NCI-H187 treated with DMSO at 0.1 percent for 48 hours (cell line): ENCODE data around the gene MCM9.
"Not testable (repeated sequence)": the region's sequence is repeated elsewhere in the genome, so short reads cannot be mapped to it uniquely, and the experiment has no call there.

Source experiments
- DNase-seq: peaks from one replicate; lab custom pipeline; 2025; lab: John Stamatoyannopoulos, UW

Gene MCM9

DNA sequence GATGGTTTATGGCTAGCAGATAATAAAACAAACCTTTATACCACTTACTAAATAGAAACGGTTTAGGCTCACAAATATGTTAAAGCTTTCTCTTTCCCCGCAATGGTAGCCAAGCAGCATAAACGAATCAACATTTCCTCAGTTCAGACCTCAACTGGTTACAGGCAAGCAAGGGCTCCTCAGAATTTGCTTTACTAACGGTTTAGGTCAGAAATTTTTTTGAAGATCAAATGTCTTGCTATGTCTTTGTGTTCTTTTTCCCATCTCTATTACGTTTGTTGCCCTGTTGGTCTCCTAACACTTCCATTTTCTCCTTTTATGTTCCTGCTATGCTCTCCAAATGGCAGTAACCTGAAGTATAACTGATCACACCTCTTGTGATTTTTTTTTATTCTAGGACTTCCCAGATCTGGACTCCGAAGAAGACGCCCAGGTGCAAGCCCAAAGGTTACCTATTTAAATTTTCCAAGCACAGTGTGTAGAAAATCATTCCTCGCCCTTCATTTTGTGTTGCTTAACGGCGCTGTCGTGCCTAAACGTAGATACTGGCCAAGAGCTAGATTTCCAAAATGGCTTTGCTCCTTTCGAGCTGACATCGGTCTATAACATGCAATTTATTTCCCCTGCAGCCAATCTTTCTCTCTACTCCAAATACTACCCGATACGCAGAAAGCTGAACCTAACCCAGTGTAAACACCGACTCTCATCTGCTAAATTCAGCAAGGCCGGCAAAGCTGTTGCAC, 41.7 kb downstream of the MCM9 start:
- peak; percentile 65 for DNase-seq

DNA sequence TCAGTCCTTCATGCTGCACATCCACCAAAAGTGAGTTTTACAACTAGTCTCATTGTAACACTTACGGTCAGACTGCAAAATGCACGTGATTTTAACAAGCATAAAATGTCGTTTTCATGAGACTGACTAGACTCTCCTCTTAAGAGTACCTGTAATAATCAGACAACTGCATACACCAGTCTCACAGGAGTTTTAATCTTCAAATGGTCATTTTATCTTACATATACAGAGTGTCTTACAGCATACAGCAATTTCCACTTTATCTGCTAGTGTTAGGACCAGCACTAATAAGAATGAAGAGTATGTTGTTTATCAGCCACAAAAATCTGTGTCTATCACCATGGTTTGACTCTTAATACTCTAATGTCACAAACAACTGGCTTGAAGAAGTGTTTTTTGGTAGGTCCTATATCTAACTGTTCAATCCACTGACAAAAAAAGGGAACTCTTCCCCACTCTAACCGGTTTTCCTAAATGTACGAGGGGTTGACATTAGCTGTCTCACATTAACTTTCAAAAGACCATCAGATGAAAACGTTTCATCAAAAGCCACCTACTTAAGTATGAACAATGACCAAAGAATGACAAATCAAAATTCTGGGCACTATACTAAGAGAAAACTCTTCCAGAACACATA, 42.5 kb downstream of the MCM9 start:
- DNase-seq: no peak

DNA sequence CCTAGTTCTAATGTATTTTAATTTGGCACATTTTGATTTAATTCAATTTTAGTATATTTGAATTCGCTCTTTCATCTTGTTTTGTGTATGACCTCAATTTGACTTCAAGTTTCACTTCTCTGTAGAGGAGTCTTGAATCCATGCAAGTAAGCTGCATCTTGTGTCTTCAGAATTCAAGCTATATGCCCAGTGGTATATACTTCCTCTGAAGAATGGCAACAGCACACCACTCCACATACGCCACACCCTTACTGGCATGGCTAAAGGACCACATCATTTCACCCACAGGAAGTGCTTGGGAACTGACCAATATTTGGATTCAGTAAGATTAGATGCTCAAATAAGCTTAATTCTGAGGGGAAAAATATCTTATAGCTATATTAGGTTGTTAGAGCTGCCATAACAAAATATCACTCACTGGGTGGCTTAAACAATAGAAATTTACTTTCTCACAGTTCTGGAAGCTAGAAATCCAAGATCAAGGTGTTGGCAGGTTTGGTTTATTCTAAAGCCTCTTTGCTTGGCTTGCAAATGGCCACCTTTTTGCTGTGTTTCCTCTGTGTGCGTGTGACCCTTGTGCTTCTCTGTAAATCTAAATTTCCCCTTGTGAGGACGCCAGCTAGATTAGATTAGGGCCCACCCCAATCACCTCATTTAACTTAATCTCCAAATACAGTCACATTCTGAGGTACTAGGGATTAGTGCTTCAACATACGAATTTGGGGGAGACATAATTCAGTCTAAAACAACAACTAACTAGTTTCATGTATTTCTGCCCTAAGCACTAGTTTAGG, 43.8 kb downstream of the MCM9 start:
- no peak for DNase-seq

DNA sequence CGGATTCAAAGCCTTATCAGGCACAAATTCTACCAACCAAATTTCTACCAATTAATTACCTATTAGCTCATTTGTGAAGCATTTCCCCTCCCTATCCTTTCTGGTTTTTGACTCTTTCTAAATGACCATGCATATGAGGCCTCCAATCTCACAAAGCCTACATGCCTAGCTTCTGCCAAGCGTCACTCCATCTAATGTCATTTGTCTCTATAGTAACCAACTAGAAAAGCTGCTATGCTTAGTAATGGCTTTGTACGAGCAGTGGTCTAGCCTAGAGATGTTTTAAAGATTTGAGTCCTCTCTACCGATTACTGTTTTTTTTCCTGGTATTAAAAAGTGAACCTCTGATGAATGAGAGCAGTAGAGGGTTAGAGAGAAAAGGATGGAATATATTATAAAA, 45.8 kb downstream of the MCM9 start:
- DNase-seq: no peak

DNA sequence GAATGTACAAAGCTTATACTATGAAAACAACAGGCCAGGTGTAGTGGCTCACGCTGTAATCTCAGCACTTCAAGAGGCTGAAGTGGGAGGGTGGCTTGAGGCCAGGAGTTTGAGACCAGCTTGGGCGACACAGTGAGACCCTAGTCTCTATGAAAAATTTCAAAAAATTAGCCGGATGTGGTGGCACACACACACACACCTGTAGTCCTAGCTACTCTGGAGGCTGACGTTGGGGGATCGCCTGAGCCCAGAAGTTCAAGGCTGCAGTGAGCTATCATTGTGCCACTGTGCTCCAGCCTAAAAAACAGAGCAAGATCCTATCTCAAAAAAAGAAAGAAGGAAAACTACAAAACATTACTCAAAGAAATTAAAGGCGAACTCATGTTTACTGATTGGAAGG, 48.3 kb downstream of the MCM9 start:
- no peak for DNase-seq

DNA sequence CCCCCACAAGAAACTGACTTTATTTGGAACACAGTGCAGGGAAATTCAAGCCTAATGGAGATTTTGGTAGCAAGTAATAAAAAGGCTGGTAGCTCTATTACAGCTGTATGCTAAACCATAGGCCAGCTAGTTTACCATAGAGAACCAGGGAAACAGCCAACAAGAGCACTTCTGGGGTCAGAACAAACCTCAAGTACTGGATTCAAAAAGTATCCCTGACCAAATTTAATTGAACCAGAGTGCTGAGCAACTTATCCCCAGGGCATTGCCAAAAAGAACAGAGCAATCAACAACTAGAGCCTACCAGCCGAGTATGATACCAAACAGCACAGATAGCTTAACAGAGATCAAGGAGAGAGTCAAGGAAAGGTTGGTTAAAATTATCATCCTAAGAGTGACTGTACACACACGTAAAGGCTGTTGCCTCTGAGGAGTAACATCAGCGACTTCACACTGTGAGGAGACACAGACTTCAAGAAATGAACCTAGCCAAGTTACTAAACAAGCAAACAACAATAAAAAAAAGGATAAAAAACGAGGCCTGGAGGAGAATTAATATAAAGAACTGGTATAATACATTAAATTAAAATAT, 52.5 kb downstream of the MCM9 start:
- DNase-seq: no peak

DNA sequence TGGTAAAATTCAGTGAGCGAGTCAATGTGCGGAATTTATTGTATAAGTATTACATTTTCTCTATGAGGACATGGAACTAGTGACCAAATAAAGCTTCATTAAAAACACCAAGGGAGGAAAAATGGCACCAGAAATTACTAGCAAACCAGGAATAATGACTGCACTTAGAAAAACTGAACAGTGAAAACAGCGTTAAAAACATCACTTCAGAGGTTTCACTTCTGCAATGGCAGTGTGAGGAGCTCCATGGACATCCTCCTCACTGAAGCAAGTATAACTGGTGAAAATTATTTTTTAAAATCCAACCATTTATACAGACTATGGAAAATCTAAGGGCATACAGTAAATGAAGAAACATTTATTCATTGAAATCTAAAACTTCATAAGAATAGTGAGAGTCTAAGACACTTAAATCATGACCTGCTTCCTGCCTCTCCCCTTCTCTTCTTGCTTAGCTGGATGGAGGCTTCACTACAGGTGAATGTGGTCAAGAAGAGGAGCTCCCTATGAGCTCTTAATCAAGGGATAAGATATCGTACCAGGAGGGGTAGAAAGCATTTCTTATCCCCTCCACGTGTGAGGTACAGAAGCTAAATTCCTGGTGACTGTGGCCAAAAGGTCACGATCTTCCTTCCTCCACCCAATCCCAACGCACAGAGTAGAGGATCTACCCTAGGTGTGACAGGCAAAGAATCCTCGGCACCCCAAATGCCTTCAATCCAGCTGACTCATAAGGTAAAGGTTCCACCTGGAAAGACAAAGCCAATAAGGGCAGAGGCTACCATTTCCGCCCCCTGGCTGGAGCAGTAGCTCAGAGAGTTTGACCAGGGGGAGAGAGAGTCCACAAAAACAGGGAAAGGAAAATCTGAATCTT, 53.3 kb downstream of the MCM9 start:
- DNase-seq: no peak

DNA sequence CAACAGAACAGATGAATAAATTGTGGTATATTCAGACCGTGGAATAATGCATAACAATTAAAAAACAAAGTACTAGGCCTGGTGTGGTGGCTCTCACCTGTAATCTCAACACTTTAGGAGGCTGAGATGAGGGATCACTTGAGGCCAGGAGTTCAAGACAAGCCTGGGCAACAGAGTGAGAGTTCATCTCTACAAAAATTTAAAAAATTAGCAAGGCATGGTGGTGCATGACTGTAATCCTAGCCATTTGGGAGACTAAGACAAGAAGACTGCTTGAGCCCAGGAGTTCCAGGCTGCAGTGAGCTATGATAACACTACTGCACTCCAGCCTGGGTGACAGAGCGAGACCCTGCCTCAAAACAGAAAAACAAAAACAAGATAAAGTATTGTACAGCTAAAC, 57.2 kb downstream of the MCM9 start:
- DNase-seq: no peak

DNA sequence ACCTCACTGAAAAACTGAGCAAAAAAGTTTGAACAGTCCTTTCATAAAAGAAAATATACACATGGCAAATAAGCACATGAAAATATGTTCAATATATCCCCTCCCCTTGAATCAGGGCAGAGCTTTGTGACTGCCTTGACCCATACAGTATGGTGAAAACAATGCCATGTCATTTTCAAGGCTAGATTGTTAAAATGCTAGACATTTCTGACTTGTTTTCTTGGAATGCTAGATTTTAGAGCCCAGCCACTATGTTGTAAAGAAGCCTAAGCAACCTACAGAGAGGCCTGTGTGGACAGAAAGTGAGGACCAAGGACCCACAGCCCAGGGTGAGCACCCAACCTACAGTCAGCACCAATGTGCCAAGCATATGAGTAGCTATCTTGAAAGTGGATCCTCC, 58.1 kb downstream of the MCM9 start:
- DNase-seq: no peak

DNA sequence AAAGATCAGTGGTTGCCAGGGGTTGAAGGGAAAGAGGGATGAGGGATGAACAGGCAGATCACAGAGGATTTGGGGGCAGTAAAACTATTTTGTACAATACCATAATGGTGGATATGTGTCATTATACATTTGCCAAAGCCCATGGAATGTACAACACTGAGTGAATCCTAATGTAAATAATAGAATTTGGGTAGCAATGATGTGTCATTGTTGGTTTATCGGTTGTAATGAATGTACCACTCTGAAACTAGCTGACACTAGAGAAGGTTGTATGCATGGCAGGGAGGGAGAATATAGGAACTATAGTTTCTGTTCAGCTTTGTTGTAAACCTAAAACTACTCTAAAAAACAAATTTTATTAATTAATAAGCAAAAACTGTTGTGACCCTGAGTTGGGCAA, 58.8 kb downstream of the MCM9 start:
- no peak for DNase-seq

DNA sequence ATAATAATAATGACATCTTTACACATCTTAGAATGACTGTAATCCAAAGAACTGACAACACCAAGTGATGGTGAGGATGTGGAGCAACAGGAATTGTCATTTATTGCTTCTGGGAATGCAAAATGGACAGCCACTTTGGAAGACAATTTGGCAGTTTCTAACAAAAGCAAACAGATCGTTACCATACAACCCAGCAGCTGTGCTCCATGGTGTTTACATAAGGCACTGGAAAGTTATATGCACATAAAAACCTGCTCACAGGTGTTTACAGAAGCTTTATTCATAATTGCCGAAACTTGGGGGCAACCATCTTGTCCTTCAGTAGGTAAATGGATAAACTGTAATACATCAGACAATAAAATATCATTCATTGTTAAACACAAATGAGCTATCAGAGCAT, 59.3 kb downstream of the MCM9 start:
- DNase-seq: no peak

DNA sequence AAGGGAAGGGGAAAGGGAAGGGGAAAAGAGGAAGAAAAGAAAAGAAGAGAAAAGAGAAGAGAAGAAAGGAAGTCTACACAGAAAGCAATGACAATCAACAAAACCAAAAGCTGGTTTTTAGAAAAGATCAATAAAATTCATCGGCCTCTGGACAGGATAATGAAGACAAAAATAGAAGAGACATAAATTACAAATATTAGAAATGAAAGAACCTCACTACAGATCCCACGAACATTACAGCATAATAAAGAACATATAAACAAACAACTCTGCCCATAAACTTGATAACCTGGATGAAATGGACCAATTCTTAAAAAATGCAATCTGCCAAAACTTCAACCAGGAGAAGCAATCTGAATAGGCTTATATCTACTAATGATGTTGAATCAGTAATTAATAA, 61.7 kb downstream of the MCM9 start:
- DNase-seq: no peak

DNA sequence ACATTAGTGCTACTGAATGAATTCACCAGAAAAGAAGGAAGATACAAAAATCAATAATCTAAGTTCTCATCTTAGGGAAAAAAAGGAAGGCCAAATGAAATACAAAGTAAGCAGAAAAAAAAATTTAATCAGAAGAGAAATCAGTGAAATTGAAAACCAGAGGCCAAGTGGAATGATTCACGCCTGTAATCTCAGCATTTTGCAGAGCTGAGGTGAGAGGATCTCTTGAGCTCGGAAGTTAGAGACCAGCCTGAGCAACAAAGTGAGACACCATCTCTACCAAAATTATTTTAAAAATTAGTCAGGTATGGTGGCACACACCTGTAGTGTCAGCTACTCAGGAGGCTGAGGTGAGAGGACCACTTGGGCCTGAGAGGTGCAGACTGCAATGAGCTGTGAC, 62.2 kb downstream of the MCM9 start:
- no peak for DNase-seq

DNA sequence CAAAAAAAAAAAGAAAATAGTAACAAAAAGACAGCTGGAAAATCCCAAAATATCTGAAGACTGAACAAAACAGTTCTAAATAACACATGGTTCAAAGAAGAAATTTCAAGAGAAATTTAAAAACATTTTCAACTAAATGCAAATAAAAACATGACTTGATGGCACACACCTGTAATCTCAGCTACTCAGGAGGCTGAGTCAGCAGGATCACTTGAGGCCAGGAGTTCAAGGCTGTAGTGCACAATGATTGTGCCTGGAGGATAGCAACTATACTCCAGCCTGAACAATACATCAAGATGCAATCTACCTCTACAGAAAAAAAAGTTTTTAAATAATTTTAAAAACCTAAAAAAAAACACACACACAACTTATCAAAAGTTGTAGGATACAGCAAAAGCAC, 62.6 kb downstream of the MCM9 start:
- no peak for DNase-seq

DNA sequence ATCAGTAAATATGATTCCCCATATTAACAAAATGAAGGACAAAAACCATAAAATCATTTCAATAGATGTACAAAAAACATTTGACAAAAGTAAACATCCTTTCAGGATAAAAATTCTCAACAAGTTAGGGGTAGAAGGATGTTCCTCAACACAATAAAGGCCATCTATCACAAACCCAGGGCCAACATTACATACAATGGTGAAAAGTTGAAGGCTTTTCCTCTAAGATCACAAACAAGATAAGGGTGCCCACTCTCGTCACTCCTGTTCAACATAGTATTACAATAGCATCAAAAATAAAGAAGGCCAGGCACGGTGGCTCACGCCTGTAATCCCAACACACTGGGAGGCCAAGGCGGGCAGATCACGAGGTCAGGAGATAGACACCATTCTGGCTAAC, 63.6 kb downstream of the MCM9 start:
- no peak for DNase-seq

DNA sequence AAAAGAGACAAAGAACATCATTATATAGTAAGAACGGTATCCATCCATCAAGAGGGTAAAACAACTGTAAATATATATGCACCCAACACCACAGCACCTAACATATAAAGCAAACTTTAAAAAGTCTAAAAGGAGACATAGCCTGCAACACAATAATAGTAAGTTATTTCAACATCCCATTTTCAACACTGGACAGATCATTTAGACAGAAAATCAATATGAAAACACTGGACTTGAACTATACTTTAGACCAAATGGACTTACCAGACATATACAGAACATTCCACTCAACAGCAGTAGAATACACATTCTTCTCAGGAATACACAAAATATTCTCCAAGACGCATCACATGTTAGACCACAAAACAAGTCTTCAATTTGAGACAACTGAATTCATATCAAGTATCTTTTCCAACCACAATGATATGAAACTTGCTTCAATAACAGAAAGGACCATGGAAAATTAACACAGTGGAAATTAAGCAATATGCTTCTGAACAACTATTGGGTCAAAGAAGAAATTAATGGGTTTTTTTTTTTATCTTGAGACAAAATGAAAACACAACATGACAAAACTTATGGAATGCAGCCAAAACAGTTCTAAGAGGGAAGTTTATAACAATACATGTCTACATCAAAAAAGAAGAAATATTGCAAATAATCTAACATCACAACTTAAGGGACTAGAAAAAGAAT, 64.9 kb downstream of the MCM9 start:
- no peak for DNase-seq

DNA sequence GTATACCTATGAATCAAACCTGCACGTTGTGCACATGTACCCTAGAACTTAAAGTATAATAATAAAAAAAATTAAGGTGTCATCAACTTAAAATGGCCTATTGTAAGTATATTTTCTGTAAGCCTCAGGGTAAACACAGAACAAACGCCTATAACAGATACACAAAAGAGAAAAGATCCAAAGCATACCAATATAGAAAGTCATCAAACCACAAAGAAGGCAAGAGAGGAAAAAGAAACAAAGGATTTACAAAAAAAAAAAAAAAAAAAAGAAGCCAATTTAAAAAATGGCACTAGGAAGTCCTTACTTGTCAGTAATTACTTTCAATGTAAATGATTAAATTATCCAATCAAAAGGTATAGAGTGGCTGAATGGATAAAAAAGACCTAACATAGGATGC, 65.6 kb downstream of the MCM9 start:
- DNase-seq: no peak

DNA sequence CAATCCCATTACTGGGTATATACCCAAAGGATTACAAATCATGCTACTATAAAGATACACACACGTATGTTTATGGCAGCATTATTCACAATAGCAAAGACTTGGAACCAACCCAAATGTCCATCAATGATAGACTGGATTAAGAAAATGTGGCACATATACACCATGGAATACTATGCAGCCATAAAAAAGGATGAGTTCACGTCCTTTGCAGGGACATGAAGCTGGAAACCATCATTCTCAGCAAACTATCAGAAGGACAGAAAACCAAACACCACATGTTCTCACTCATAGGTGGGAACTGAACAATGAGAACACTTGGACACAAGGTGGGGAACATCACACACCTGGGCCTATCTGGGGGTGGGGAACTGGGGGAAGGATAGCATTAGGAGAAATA, 66.1 kb downstream of the MCM9 start:
- DNase-seq: not testable (repeated sequence)

DNA sequence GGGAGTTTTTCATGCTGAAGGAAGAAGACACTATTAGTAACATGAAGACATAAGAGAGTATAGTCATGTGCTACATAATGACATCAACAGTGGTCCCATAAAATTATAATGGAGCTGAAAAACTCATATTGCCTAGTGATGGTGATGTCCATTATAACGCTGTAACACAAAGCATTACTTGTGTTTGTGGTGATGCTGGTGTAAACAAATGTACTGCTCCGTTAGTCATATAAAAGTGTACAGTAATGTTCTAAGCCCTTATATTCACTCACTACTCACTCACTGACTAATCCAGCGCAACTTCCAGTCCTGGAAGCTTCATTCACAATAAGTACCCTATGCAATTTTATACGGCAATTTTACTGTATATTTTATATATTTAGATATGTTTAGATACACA, 67.8 kb downstream of the MCM9 start:
- DNase-seq: no peak

DNA sequence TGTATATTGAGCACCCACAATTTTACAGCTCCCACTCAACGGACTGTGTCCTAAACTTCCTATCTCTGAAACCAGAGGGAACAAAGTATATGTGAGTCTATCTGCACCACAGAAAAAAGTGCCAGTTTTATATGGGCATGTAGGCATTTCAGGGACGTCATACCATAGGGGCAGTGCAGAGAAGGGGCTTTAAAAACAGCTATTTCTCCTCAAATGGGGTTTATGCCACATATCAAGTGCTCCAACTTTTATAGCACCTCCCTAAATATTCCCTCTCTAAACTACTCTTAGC, 69.9 kb downstream of the MCM9 start:
- no peak for DNase-seq

DNA sequence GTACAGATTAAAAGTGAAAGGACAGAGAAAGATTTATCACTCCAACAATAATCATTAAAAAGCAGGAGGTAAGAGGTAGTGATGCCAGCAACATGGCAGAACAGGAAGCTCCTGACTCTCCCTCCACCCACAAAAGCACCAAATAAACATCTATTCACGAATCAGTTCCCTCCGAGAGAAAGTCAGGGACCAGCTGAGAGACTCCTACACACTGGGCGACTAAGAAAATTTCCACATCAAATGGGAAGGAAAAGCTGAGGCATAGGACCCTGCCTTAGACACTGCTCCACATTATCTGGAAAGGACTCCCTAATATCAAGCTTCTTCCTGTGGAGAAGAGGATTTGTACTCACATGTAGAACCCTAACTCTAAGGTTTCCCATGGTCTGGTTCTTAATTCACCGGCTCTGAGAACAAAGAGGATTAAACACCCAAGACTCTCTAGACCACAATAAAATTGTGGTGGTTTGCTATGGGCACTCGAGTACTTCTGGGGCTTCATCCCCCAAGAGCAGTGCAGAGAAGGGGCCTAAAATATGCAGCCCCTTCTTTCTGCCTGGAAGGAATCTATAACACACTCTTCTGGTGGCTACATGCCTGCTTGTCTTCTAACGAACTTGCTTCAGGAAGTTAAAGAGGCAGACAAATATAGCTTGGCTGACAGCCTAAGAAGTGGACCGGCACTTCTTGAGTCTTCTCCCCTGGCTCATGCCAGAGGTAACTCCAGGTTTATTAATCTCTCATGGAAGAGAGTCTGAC, 70.4 kb downstream of the MCM9 start:
- no peak for DNase-seq
